Activated gamma-delta T cell treated with anti-CD3 and anti-CD28 coated beads, Interleukin-2, amount 50 U/mL, for 16 hours (primary cell): ENCODE measurements around the gene UTP20.
A peak's percentile ranks its signal among the peaks of the same experiment; 100 is the strongest.

Source experiments
- DNase-seq: peaks from one replicate; pipeline ENCODE4 v3.0.0-alpha.2; 2020; ENCODE audit warnings: low read depth

The UTP20 gene

GRCh38 chr12:101280006-101280505 lies at the start of gene UTP20:
TSS of gene UTP20 (plus strand) at chr12:101280105. CDS start at chr12:101280283, 178 bp downstream.
- peak; percentile 89 for DNase-seq

- no peak for DNase-seq
Measured at GRCh38 chr12:101230547-101230946, 49.4 kb upstream of the UTP20 start.

GRCh38 chr12:101231636-101232035 lies 48.3 kb upstream of the UTP20 start:
- DNase-seq, result no peak

DNA sequence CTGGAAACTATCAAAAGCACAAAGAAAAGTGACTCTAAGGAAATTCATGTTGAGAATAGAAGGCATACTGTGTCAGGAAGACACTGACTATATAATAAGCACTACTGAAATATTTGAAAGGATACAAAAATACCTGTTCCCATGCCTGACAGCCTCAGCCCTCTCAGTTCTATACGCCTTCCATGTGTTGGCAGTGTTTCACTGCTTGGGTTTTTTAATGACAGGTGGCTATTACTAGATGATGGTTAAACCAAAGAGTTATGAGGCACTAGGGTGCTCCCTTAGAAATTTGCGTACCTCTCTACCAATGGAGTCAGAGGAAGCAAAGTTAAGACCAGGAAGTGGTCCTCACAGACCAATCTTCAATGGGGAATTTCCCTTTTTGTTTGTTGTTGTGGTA lies 44.2 kb upstream of the UTP20 start:
- no peak for DNase-seq

DNA sequence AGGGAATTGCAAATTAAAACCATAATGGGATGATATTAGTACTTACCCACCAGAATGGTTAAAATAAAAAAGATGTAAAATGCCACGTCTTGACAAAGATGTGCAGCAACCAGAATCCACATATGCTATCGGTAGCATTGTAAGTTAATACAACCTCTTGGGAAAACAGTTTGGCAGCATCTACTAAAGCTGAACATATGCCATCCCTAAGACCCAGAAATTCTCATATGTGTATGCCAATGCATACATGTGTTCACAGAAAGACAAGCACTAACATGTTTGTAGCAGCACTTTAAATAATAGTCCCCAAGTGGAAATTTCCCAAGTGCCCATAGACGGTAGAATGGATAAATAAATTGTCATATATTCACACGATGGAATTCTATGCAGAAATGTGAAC lies 41.6 kb upstream of the UTP20 start:
- no peak for DNase-seq

- DNase-seq, result no peak
Measured at GRCh38 chr12:101238800-101239329, 41.0 kb upstream of the UTP20 start.

GRCh38 chr12:101243074-101243473 lies 36.8 kb upstream of the UTP20 start:
- no peak for DNase-seq

DNA sequence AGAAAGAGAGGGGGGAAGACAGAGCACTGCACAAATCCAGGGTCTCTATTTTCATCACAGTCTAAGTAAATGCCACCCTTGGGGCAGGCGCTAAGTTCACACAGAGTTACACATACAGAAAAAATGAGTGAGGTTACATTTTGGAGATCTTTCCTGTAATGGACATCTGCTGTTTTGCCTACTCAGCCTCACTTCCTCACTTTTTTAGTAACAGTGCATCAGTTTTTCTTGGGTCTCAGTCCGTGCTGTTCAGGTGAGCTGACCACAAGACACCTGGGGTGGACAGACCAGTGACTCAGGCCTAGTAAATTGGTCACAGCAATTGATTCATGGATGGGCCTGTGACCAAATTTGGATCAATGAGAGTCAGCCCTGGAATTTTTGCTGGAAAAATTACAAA lies 36.3 kb upstream of the UTP20 start:
- no peak for DNase-seq

DNA sequence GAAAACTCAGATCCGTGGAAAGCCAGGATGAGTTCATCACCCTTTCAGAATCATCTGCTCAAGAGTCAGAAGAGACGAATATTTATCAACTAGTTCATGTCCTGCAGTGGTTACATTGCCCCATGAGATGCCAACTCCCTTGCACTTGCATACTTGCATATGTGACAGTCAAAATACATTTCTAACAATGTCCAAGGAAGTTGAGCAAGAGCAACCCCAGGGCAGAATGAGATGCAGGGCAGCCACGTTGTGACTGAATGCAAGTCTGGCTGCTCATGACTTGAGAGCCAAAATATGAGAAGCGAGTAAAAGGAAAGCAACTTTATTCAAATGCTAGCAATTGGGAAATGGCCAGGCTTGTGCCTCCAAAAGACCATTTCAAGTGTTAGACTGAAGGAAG lies 23.6 kb upstream of the UTP20 start:
- DNase-seq, result no peak

DNA sequence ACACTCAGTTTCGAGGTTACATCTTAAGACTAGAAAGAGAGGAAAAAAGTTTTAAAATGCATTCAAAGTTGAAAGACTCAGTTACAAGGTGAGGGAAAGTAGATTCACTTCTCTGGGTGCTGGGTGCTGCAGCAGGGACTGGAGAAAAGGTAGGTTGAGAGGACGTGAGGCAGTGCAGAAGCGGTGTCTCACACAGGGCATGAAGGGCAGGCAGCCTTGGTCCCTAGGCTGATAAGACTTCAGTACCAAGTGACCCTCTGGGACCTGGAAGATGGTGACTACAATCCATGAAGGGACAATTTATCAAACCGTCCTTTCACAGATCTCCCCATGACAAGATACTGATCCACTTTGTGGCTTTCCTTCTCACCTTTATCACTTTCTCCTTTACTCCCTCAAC lies 22.5 kb upstream of the UTP20 start:
- no peak for DNase-seq

DNA sequence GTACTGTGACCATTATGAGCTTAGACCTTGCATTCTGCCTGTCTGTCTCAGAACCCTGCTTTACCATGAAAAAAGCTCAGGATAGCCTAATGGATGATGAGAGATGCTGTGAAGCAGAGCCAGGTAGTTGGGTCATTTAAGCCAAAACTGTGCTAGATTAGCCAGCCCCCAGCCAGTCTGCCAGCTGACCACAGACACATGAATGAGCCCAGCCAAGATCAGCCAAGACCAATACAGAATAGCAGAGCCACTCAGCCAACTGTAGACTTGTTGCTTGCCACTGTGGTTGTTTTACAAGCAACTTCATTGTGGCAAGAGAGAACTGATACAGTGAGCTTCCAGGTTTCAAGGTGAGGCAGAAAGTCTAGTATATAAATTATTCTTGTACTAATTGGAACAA lies 12.8 kb upstream of the UTP20 start:
- DNase-seq, result no peak

DNA sequence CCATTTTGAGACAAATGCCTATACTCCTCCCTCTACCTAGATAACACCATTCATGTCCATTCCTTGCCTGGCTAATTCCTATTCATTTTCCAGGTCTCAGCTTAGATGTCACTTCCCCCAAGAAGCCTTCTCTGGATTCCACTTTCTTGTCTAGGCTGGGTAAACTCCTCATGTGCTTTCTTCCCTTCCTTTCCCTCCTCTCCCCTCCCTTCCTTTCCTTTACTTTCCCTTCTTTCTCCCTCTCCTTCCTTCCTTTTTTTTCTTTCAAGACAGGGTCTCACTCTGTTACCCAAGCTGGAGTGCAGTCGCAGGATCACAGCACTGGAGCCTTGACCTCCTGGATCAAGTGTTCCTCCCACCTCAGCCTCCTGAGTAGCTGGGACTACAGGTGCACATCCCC lies 3.5 kb upstream of the UTP20 start:
- no peak for DNase-seq

DNA sequence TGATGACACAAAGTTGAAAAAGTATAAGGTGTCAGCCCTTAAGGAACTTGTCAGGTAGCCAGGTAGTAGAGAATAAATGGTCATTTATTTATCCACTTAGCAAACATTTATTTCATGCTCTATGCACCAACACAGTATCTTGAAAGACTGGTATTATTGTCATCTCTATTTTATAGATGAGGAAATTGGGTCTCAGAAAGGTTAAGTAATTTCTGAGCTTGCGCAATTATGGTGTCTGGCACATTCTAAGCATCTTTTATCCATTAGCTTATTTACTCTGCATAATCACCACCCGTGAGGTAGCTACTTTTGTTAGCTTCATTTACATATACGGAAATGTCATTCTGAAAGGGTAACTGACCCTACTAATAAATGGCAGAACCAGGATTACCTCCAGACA lies 2.5 kb upstream of the UTP20 start:
- DNase-seq, result no peak

DNA sequence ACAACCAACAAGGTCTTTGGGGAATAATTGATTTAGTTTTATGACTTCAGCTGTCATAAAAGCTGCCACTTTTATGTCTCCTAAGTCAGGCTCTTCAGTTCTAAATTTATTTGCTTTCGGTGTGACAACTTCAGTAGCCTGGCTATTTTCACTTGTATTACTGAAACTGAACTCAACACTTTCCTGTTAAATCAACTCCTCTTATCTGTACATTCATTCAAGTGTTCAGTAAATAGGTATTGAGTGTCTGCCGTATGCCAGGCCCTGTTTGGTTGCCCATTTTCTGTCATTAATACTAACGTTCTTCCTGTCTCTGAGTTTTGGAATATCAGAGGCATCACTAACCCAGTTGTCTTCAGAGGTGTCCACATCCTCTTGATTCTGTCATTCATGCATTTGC lies 7.5 kb downstream of the UTP20 start:
- DNase-seq, result no peak

GRCh38 chr12:101297661-101298060 lies 17.8 kb downstream of the UTP20 start:
- no peak for DNase-seq

DNA sequence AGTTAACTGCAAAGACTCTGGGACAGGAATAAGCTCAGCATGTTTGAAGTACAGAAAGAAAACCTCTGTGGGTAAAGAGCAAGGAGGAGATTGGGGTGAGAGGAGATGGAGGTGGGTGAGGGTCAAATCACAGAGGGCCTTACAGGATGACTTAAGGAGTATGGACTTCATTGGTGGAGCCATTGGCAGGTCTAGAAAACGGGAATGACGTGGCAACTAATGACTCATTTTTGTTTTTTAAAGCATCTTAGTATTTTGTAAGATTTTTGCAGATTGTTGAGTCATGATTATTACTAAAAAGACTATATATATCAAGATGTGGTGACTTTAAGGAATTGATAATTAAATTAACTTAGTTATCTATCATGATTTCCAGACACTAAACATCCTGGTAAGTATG lies 18.5 kb downstream of the UTP20 start:
- no peak for DNase-seq

DNA sequence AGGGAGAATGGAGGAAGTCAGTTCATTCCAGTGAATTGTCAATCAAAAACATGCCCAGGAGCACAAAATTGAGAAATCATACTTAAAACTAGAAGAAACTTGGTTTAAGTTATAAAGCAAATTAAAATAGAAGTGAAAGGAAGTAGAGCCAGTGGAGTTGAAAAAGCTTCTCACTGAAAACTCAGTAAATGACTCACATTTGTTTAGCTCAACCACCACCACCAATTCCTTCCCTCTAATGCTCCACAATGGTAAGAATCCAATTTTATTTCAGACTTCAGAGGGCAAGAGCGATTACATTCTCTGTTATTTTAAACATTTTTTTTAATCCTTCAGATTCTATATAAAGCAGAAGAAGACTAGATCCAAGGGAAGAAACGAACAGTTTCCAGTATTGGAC lies 19.4 kb downstream of the UTP20 start:
- DNase-seq, result no peak

DNA sequence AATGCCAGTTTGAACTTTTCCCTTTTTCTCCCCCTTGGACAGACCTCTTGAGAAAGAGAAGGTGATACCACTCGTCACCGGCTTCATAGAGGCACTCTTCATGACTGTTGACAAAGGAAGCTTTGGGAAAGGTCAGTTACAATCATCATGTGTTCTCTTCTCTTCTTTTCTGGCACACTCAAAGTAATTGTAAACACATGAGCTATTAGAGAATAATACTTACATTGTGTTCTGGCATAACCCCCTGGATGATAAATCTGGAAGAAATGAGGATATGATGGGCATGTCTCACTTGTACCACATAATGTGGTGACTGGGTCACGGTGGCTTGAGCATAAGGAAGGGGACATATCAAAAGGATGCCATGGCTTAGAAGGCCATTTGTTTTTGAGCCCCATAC lies 20.0 kb downstream of the UTP20 start:
- no peak for DNase-seq

DNA sequence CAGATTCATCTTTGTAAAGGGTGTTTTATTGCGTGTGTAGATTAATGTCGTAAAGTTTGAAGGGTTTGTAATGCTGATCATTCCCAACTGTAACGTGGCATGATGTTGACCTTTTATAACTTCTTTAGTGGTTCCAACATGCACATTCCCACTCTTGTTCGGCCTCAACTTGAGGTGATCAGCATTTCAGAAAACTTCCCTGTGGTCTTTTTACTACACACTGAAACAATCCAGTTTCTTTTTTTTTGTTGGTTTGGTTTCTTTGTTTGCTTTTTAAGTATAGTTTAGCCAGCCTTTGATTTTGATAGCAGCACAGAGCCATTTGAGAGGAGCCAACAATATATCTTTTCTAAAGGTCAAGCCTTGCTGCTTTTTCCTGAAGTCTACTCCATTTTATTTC lies 22.8 kb downstream of the UTP20 start:
- DNase-seq, result no peak

DNA sequence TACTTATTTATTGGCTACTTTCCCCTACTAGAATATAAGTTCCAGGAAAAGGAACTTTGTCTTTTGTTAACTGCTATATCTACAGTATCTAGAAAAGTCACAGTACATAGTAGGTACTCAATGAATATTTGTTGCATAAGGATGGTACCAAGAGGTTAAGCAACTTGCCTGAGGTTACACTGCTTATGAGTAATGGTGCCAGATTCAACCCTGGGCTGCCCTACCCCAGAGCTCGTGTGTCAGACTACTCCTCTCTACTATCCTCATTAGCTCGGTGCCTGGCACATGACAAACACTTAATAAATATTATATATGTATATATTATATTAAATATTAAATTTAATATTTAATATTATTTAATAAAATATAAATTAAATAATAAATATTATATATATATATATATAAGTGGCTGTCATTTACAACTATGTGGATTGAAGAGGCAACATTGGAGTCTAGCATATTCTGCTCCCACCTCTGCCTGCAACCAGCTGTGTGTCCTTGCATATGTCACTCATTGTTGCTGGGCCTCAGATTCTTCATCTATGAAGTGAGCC lies 25.4 kb downstream of the UTP20 start:
- no peak for DNase-seq

- no peak for DNase-seq
Measured at GRCh38 chr12:101305794-101306193, 25.9 kb downstream of the UTP20 start.

DNA sequence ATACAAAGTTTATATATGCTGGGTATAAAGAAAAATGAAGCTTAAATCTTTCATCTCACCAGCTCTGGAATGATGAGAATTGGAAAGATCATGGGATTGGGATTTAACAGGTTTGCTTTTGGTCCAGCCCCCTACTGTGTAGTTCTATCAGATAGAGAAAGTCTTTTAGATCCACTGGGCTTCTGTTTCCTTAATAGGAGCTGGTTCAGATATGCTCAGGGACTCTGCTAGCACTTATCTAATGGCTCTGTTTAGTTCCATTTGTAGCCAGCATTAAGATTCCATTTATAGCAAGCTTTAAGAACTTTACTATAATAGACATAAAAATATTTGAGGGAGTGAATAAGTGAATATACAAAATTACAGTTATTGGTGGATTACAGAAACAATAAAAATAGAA lies 42.6 kb downstream of the UTP20 start:
- no peak for DNase-seq

DNA sequence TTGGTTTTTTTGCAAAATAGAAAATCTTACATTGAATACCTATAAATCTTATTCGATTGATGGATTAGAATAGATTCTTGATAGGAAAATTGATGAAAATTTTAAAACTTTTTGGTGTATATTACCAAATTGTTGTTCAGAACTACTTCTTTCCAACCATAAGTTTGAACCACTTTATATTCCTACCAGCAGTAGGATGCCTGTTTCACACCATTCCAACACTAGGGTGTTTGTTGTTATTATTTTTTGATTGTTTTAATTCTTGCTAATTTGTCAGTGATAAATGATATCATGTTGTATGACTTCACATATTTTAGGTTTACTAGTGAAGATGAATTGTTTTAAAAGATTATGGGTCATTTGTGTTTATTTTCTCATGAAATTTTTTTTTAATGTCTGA lies 43.4 kb downstream of the UTP20 start:
- no peak for DNase-seq

DNA sequence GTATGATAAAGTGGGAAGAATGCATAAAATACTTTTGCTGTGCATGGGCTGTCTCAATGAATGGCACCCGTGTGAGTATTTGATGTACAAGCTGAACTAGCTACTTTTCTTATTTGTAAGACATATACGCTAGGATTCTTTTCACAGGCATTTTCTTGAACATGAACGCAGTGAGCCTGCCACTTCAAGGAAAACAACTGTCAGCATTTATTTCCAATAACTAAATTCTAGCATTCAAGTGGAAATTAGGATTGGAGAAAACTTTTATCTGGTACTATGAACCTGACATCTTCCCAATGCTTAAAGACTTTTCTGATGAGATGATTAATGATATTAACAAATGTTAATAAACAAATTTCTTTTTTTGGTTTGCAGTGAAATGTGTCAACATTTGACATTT lies 45.7 kb downstream of the UTP20 start:
- no peak for DNase-seq

DNA sequence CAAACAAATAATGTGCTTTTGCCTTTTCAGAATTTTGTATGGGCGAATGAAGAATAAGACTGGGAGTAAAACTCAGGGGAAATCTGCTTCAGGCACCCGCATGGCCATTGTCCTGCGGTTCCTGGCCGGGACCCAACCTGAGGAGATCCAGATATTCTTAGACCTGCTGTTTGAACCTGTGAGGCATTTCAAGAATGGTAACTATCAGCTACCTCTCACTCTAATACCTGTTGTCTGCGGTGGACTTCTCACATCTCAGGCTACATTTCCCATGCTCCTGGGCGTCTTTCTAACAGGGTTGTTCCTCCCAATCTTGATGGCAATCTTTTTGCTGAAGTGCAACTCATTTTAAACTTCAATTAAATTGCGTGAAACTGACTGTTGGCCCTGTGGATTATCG lies 47.1 kb downstream of the UTP20 start:
- DNase-seq, result no peak
